ENCODE measurements around the gene ABHD17B.

The ABHD17B gene

GRCh38 chr9:71925834-71926233, 14.8 kb upstream of the ABHD17B start:
- no peak for DNase-seq (ENCODE audit: extremely low read depth, low read depth)
- TF ChIP-seq CTCF (IDR thresholded peaks at IDR 0.05; ENCODE audit: low read depth, low read length), result no peak

- no peak for DNase-seq (ENCODE audit: extremely low read depth, low read depth)
- TF ChIP-seq CTCF (IDR thresholded peaks at IDR 0.05; ENCODE audit: low read depth, low read length), result no peak
Observed at GRCh38 chr9:71924576-71924975, 13.6 kb upstream of the ABHD17B start.

- DNase-seq (ENCODE audit: extremely low read depth, low read depth), result no peak
- TF ChIP-seq CTCF (IDR thresholded peaks at IDR 0.05; ENCODE audit: low read depth, low read length), result no peak
Observed at GRCh38 chr9:71921190-71921814, 10.3 kb upstream of the ABHD17B start.

GRCh38 chr9:71920456-71921189, 9.6 kb upstream of the ABHD17B start:
- TF ChIP-seq CTCF (IDR thresholded peaks at IDR 0.05; ENCODE audit: low read depth, low read length), result no peak
- no peak for DNase-seq (ENCODE audit: extremely low read depth, low read depth)

GRCh38 chr9:71918419-71918818, 7.4 kb upstream of the ABHD17B start:
- no peak for TF ChIP-seq CTCF (IDR thresholded peaks at IDR 0.05; ENCODE audit: low read depth, low read length)
- no peak for DNase-seq (ENCODE audit: extremely low read depth, low read depth)

- no peak for DNase-seq (ENCODE audit: extremely low read depth, low read depth)
- TF ChIP-seq CTCF (IDR thresholded peaks at IDR 0.05; ENCODE audit: low read depth, low read length), result no peak
Observed at GRCh38 chr9:71916834-71917534, 6.0 kb upstream of the ABHD17B start.

GRCh38 chr9:71915495-71915894, 4.5 kb upstream of the ABHD17B start:
- TF ChIP-seq CTCF (IDR thresholded peaks at IDR 0.05; ENCODE audit: low read depth, low read length), result no peak
- DNase-seq (ENCODE audit: extremely low read depth, low read depth), result no peak
